HCT116 (cell line): Measurements from ENCODE around the gene CCDC158. TPM values are rescaled to one million over a fixed set of nuclear protein-coding genes. Genes with fewer than 3 reads are reported as not detected.

Experiments used
- ATAC-seq: fragments of 200-7000 bp; cut with Tn5 transposase; 2 replicates; pipeline ENCODE4 v1.9.1; 2020; ENCODE audit warnings: mild to moderate bottlenecking, moderate library complexity
- BruUV-seq: library from RNA; stranded (reverse); fragments of 400-500 nt; replicated peaks from 2 replicates; lab custom pipeline; 2021; lab: Mats Ljungman, UMichigan
- CTCF ChIA-PET: fragments of 300-600 bp; sonication (Branson Sonifier 250); formaldehyde crosslinking; loops from one replicate; lab custom pipeline; 2021; ENCODE audit warnings: antibody characterized with exemption; lab: Charles Lee
- POLR2A ChIA-PET: fragments of 300-600, 350-600 bp; sonication (Branson Sonifier 250); formaldehyde crosslinking; loops from one replicate; lab custom pipeline; 2021; ENCODE audit warnings: antibody characterized with exemption; lab: Charles Lee
- RAD21 ChIA-PET, 2 experiments: fragments of 300-600 bp; sonication (Branson Sonifier 250); formaldehyde crosslinking; loops; one replicate each; lab custom pipeline; 2023; ENCODE audit warnings: low total read pairs in 2 of 2; ENCODE audit not compliant: uncharacterized antibody in 2 of 2, unreplicated experiment in 2 of 2, low non-redundant PET in 1 of 2; lab: Charles Lee
- DNase-seq: peaks from one replicate; pipeline ENCODE4 v3.0.0-alpha.2; 2010; ENCODE audit warnings: low read depth, low spot score
- H2AFZ ChIP-seq: fragments of 200-600 bp; shearing (Covaris generic), sonication (generic); 2 replicates; pipeline ENCODE4 v1.6.1; 2017; ENCODE audit warnings: low read depth, mixed run types, mixed read lengths, antibody characterized with exemption, low read length; ENCODE audit not compliant: poor library complexity, severe bottlenecking
- H3K27ac ChIP-seq: 2 replicates; pipeline ENCODE4 v1.5.1; 2012; ENCODE audit warnings: low read depth, low read length
- H3K27me3 ChIP-seq: fragments of 200-600 bp; sonication (generic); 2 replicates; pipeline ENCODE4 v1.6.1; 2016; ENCODE audit warnings: mixed run types, low read length, mixed read lengths; ENCODE audit not compliant: insufficient read depth
- H3K36me3 ChIP-seq, 2 experiments: fragments of 200-500 bp in 1 of 2; fragments of 200-600 bp in 1 of 2; sonication (Bioruptor generic) in 1 of 2; sonication (generic) in 1 of 2; 2 replicates each; pipeline versions ENCODE4 v1.5.1 to v1.6.1; 2014 to 2016; ENCODE audit warnings: low read length in 2 of 2, inconsistent platforms in 1 of 2, mixed read lengths in 1 of 2, mixed run types in 1 of 2; ENCODE audit not compliant: insufficient read depth in 2 of 2, control insufficient read depth in 1 of 2
- H3K4me1 ChIP-seq, 2 experiments: fragments of 200-600 bp in 1 of 2; sonication (generic) in 1 of 2; 2 replicates each; pipeline versions ENCODE4 v1.5.1 to v1.6.1; 2012 to 2017; ENCODE audit warnings: low read length in 2 of 2, inconsistent platforms in 1 of 2, mild to moderate bottlenecking in 1 of 2, mixed read lengths in 1 of 2, mixed run types in 1 of 2, moderate library complexity in 1 of 2; ENCODE audit not compliant: insufficient read depth in 2 of 2, control insufficient read depth in 1 of 2
- H3K4me2 ChIP-seq: fragments of 200-600 bp; sonication (generic); 2 replicates; pipeline ENCODE4 v1.6.1; 2017; ENCODE audit warnings: mixed run types, low read length, mixed read lengths
- H3K4me3 ChIP-seq, 2 experiments: fragments of 200-600 bp in 1 of 2; sonication (generic) in 1 of 2; replicated peaks in 1 of 2; 2 replicates each; pipeline ENCODE4 v1.5.1; 2011 to 2016; ENCODE audit warnings: low read length in 2 of 2, control low read depth in 1 of 2, low read depth in 1 of 2, mild to moderate bottlenecking in 1 of 2, mixed read lengths in 1 of 2, mixed run types in 1 of 2
- H3K79me2 ChIP-seq: fragments of 200-600 bp; sonication (generic); 2 replicates; pipeline ENCODE4 v1.6.1; 2017; ENCODE audit warnings: mild to moderate bottlenecking, mixed run types, low read length, moderate library complexity, mixed read lengths; ENCODE audit not compliant: insufficient read depth
- H3K9ac ChIP-seq: fragments of 200-600 bp; sonication (generic); 2 replicates; pipeline ENCODE4 v1.6.1; 2016; ENCODE audit warnings: low read length, mixed read lengths
- H3K9me2 ChIP-seq: fragments of 200-600 bp; sonication (generic), shearing (Covaris generic); 2 replicates; pipeline ENCODE4 v1.6.1; 2017; ENCODE audit warnings: mixed run types, mild to moderate bottlenecking, moderate library complexity; ENCODE audit not compliant: insufficient read depth
- H3K9me3 ChIP-seq, 2 experiments: fragments of 200-500 bp in 1 of 2; fragments of 200-600 bp in 1 of 2; sonication (Bioruptor generic) in 1 of 2; sonication (generic) in 1 of 2; 2 replicates each; pipeline ENCODE4 v1.6.1; 2014 to 2017; ENCODE audit warnings: low read length in 2 of 2, mixed read lengths in 2 of 2, inconsistent platforms in 1 of 2, low read depth in 1 of 2, mild to moderate bottlenecking in 1 of 2, mixed run types in 1 of 2, moderate library complexity in 1 of 2; ENCODE audit not compliant: control insufficient read depth in 1 of 2, insufficient read depth in 1 of 2
- H4K20me1 ChIP-seq: fragments of 200-600 bp; sonication (generic), shearing (Covaris generic); 2 replicates; pipeline ENCODE4 v1.6.1; 2017; ENCODE audit warnings: mixed run types, mild to moderate bottlenecking, moderate library complexity; ENCODE audit not compliant: insufficient read depth
- CBX3 ChIP-seq: IDR thresholded peaks from 2 replicates; pipeline ENCODE4 v1.6.1; 2012; ENCODE audit warnings: low read depth
- CEBPB ChIP-seq: IDR thresholded peaks from 2 replicates; pipeline ENCODE4 v1.6.1; 2012; ENCODE audit warnings: low read depth
- EGR1 ChIP-seq: IDR thresholded peaks from 2 replicates; pipeline ENCODE4 v1.6.1; 2012; ENCODE audit warnings: low read depth
- ELF1 ChIP-seq: IDR thresholded peaks from 2 replicates; pipeline ENCODE4 v1.6.1; 2012; ENCODE audit warnings: low read depth, borderline replicate concordance
- FOSL1 ChIP-seq: IDR thresholded peaks from 2 replicates; pipeline ENCODE4 v1.6.1; 2012; ENCODE audit warnings: low read depth
- POLR2AphosphoS5 ChIP-seq: IDR thresholded peaks from 2 replicates; pipeline ENCODE4 v1.6.1; 2011; ENCODE audit warnings: mild to moderate bottlenecking, low read depth, low read length, moderate library complexity
- RAD21 ChIP-seq: IDR thresholded peaks from 2 replicates; pipeline ENCODE4 v1.6.1; 2012; ENCODE audit warnings: low read depth, mild to moderate bottlenecking
- SRF ChIP-seq: IDR thresholded peaks from 2 replicates; pipeline ENCODE4 v1.6.1; 2012; ENCODE audit warnings: low read depth
- ZFX ChIP-seq: fragments of 450-650 bp; IDR thresholded peaks from 2 replicates; pipeline ENCODE4 v1.6.1; 2017
- ZNF274 ChIP-seq: fragments of 200-500 bp; sonication (Bioruptor generic); IDR thresholded peaks from 2 replicates; pipeline ENCODE4 v1.6.1; 2014; ENCODE audit warnings: mild to moderate bottlenecking, low read depth, low read length, inconsistent platforms
- intact Hi-C: fragments of 100-400 bp; cut with micrococcal nuclease; formaldehyde crosslinking; loops from 2 replicates; pipeline ENCODE4 v1.10.0; 2022
- total RNA-seq: library from RNA; stranded (reverse); gene quantifications from one replicate; pipeline ENCODE4 v1.2.1, GENCODE V29; 2021; ENCODE audit not compliant: unreplicated experiment
- TF ChIP-seq, protein P1 (sequence below), 3 experiments: fragments of 200-600 bp in 1 of 3; sonication (generic) in 1 of 3; IDR thresholded peaks in 2 of 3; conservative IDR thresholded peaks in 1 of 3; 2 replicates each; pipeline ENCODE4 v1.5.1; 2012 to 2017; ENCODE audit warnings: low read depth in 2 of 3, low read length in 2 of 3, antibody characterized with exemption in 1 of 3, borderline replicate concordance in 1 of 3, control low read depth in 1 of 3, mild to moderate bottlenecking in 1 of 3, mixed read lengths in 1 of 3, mixed run types in 1 of 3, moderate library complexity in 1 of 3; ENCODE audit not compliant: insufficient read depth in 1 of 3
- TF ChIP-seq, protein P2 (sequence below): IDR thresholded peaks from 2 replicates; pipeline ENCODE4 v1.6.1; 2012
- TF ChIP-seq, protein P3 (sequence below): IDR thresholded peaks from 2 replicates; pipeline ENCODE4 v1.6.1; 2012; ENCODE audit warnings: low read depth

The CCDC158 gene
- total RNA-seq, 1 experiment from 2014 or later = not detected

DNA sequence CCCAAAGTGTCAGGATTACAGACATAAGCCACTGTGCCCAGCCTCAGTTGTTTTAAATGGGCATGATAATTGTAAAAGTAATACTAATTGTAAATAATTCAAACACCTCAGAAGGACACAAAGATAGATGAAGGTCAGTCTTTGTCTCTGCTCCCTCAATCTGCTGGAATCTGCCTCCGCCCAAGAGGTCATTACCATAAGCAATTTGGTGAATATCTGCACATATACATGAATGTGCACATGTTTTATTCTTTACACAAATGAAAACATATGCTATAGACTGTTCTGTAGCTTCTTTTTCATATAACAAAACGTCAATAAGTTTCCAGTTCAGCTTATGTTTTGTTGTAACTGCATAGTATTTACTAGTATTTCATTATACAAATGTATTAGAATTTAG, 107.4 kb downstream of the CCDC158 start (continued):
- TF ChIP-seq SRF = no peak
- TF ChIP-seq FOSL1 = no peak
- TF ChIP-seq, protein P1, sequence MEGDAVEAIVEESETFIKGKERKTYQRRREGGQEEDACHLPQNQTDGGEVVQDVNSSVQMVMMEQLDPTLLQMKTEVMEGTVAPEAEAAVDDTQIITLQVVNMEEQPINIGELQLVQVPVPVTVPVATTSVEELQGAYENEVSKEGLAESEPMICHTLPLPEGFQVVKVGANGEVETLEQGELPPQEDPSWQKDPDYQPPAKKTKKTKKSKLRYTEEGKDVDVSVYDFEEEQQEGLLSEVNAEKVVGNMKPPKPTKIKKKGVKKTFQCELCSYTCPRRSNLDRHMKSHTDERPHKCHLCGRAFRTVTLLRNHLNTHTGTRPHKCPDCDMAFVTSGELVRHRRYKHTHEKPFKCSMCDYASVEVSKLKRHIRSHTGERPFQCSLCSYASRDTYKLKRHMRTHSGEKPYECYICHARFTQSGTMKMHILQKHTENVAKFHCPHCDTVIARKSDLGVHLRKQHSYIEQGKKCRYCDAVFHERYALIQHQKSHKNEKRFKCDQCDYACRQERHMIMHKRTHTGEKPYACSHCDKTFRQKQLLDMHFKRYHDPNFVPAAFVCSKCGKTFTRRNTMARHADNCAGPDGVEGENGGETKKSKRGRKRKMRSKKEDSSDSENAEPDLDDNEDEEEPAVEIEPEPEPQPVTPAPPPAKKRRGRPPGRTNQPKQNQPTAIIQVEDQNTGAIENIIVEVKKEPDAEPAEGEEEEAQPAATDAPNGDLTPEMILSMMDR (IDR thresholded peaks at IDR 0.05 in 2 of 3, conservative IDR thresholded peaks at IDR 0.05 in 1 of 3; ENCODE audit: borderline replicate concordance in 1 of 3, insufficient read depth in 1 of 3, low read depth in 2 of 3, low read length in 2 of 3) = no peak
- TF ChIP-seq ZNF274 = no peak
- no peak for TF ChIP-seq RAD21

DNA sequence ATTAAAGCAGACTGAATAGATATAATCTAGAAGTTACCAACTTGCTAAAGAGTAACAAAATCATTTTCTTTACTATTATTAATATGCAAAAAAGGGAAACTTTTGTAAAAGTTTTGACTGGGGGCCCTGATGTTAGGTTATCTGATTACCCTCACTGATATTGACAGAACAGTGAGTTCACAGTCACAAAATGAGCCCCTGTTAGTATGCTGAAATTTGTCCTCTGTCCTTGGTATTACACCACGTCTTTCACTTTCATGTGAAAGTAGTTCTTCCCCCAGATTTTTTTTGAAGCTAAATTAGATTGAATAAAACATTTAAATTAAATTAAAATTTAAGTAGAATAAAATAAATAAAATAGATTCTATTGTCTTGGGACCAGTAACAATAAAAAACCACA, 108.5 kb downstream of the CCDC158 start:
- Histone ChIP-seq H3K4me3 (no peak overlapping the region), H3K9me2 (no peaks in the 10 kb centered on the region), H3K79me2 (peaks cover 4% of the 10 kb centered on the region), H4K20me1 (no peaks in the 10 kb centered on the region), H3K36me3 (0 out of 4 replicates have a peak, but pooled peaks cover 0 to 2% of the 10 kb centered on the region in 2 experiments), H3K27me3 (no peaks in the 10 kb centered on the region), H3K9me3 (no peaks in the 10 kb centered on the region), H3K9ac (no peak overlapping the region), H2AFZ (no peak overlapping the region), H3K4me2 (no peak overlapping the region), H3K4me1 (peaks cover 8% of the 10 kb centered on the region in 2 experiments; a peak in 3 of 4 replicates), H3K27ac (no peak overlapping the region)
- no peak for TF ChIP-seq POLR2AphosphoS5
- TF ChIP-seq RAD21 = no peak
- TF ChIP-seq SRF = no peak
- no peak for TF ChIP-seq ELF1
- TF ChIP-seq, protein P2, sequence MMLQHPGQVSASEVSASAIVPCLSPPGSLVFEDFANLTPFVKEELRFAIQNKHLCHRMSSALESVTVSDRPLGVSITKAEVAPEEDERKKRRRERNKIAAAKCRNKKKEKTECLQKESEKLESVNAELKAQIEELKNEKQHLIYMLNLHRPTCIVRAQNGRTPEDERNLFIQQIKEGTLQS = no peak
- no peak for TF ChIP-seq ZFX
- TF ChIP-seq EGR1 = no peak
- no peak for TF ChIP-seq CBX3
- TF ChIP-seq, protein P3, sequence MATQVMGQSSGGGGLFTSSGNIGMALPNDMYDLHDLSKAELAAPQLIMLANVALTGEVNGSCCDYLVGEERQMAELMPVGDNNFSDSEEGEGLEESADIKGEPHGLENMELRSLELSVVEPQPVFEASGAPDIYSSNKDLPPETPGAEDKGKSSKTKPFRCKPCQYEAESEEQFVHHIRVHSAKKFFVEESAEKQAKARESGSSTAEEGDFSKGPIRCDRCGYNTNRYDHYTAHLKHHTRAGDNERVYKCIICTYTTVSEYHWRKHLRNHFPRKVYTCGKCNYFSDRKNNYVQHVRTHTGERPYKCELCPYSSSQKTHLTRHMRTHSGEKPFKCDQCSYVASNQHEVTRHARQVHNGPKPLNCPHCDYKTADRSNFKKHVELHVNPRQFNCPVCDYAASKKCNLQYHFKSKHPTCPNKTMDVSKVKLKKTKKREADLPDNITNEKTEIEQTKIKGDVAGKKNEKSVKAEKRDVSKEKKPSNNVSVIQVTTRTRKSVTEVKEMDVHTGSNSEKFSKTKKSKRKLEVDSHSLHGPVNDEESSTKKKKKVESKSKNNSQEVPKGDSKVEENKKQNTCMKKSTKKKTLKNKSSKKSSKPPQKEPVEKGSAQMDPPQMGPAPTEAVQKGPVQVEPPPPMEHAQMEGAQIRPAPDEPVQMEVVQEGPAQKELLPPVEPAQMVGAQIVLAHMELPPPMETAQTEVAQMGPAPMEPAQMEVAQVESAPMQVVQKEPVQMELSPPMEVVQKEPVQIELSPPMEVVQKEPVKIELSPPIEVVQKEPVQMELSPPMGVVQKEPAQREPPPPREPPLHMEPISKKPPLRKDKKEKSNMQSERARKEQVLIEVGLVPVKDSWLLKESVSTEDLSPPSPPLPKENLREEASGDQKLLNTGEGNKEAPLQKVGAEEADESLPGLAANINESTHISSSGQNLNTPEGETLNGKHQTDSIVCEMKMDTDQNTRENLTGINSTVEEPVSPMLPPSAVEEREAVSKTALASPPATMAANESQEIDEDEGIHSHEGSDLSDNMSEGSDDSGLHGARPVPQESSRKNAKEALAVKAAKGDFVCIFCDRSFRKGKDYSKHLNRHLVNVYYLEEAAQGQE = no peak
- TF ChIP-seq FOSL1 = no peak
- TF ChIP-seq CEBPB = no peak
- intact Hi-C loops = no loop called here
- ChIA-PET RAD21 (no interaction called here), POLR2A (no interaction called here), CTCF (no interaction called here)
- no peak for DNase-seq
- ATAC-seq = no peak
- no TSS peak for BruUV-seq
